Measurements from ENCODE around the gene ACTL6B. TPM values are rescaled to one million over a fixed set of nuclear protein-coding genes. Genes with fewer than 3 reads are reported as not detected.

ACTL6B gene
- total and polyA plus RNA-seq, 2 of the 13 experiments (the other 11 are each of a cell fraction or from before 2014, with no cell fraction given), result not detected

DNA sequence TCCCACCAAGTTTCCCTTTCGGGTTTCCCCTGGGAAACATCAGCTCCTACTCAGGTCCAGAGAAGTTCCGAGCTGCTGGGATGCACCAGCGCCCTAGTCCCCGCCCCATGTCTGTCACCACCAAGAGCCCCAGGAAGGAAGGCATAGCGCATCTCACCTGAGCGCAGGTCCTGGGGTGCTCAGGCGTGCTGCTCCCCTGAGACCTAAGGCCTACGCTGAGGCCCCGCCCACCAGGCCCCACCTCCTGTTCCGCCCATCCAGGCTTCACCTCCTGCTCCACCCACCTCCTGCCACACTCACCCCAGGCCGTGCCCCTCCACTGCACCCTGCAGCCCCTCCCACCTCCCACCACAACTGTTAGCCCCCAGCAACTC is 13.7 kb downstream of the ACTL6B start (continued):
- TF ChIP-seq ZNF556 (CRISPR knock-in tag; IDR thresholded peaks at IDR 0.05; ENCODE audit: borderline replicate concordance) (no peak), ZC3H4 (CRISPR knock-in tag; IDR thresholded peaks at IDR 0.05; ENCODE audit: borderline replicate concordance) (no peak), ATF7 (IDR thresholded peaks at IDR 0.05) (no peak), ATF7 (CRISPR knock-in tag; IDR thresholded peaks at IDR 0.05) (no peak), RELA (CRISPR knock-in tag; IDR thresholded peaks at IDR 0.05) (no peak), MEF2D (CRISPR knock-in tag; IDR thresholded peaks at IDR 0.05) (no peak), RBFOX2 (IDR thresholded peaks at IDR 0.05; ENCODE audit: low read depth, low read length) (peak; percentile 63), ZNF343 (CRISPR knock-in tag; IDR thresholded peaks at IDR 0.05) (0 out of 2 replicates have a peak, but pooled peaks have one; percentile 35), CHD2 (IDR thresholded peaks at IDR 0.05; ENCODE audit: low read depth, low read length) (no peak), GATAD1 (CRISPR knock-in tag; IDR thresholded peaks at IDR 0.05) (0 out of 2 replicates have a peak, but pooled peaks have one; percentile 31), ZMAT3 (CRISPR knock-in tag; conservative IDR thresholded peaks at IDR 0.05) (0 out of 2 replicates have a peak, but pooled peaks have one; percentile 62), HNRNPLL (IDR thresholded peaks at IDR 0.05; ENCODE audit: low read depth, low read length, poor library complexity, severe bottlenecking) (peak; percentile 36), PHF5A (CRISPR knock-in tag; IDR thresholded peaks at IDR 0.05; ENCODE audit: low read depth, unreplicated experiment) (no peak), TIGD3 (CRISPR knock-in tag; IDR thresholded peaks at IDR 0.05; ENCODE audit: borderline replicate concordance) (no peak), GFI1 (CRISPR knock-in tag; IDR thresholded peaks at IDR 0.05; ENCODE audit: borderline replicate concordance) (no peak), ZFP90 (CRISPR knock-in tag; IDR thresholded peaks at IDR 0.05; ENCODE audit: borderline replicate concordance) (no peak), SUZ12 (IDR thresholded peaks at IDR 0.05; ENCODE audit: low read depth, low read length) (no peak), SP4 (CRISPR knock-in tag; IDR thresholded peaks at IDR 0.05) (peak; percentile 70; the same call in 1 of the 2 replicates)
- TF ChIP-seq, protein P1, sequence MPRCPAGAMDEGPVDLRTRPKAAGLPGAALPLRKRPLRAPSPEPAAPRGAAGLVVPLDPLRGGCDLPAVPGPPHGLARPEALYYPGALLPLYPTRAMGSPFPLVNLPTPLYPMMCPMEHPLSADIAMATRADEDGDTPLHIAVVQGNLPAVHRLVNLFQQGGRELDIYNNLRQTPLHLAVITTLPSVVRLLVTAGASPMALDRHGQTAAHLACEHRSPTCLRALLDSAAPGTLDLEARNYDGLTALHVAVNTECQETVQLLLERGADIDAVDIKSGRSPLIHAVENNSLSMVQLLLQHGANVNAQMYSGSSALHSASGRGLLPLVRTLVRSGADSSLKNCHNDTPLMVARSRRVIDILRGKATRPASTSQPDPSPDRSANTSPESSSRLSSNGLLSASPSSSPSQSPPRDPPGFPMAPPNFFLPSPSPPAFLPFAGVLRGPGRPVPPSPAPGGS (CRISPR knock-in tag; IDR thresholded peaks at IDR 0.05), result no peak
- TF ChIP-seq, protein P2, sequence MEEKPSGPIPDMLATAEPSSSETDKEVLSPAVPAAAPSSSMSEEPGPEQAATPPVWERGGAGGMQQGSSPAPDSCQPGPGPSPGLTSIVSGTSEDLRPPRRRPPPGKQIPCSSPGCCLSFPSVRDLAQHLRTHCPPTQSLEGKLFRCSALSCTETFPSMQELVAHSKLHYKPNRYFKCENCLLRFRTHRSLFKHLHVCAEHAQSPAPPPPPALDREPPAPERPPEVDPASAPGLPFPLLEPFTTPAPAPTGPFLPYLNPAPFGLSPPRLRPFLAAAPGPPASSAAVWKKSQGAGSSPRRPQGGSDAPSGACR (CRISPR knock-in tag; IDR thresholded peaks at IDR 0.05), result peak; percentile 54; the same call in 1 of the 2 replicates
- TF ChIP-seq, protein P3, sequence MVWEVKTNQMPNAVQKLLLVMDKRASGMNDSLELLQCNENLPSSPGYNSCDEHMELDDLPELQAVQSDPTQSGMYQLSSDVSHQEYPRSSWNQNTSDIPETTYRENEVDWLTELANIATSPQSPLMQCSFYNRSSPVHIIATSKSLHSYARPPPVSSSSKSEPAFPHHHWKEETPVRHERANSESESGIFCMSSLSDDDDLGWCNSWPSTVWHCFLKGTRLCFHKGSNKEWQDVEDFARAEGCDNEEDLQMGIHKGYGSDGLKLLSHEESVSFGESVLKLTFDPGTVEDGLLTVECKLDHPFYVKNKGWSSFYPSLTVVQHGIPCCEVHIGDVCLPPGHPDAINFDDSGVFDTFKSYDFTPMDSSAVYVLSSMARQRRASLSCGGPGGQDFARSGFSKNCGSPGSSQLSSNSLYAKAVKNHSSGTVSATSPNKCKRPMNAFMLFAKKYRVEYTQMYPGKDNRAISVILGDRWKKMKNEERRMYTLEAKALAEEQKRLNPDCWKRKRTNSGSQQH (CRISPR knock-in tag; IDR thresholded peaks at IDR 0.05; ENCODE audit: low read depth), result no peak
